ENCODE data around the gene UFM1.
"Not testable (repeated sequence)": the region's sequence is repeated elsewhere in the genome, so short reads cannot be mapped to it uniquely, and the experiment has no call there.

UFM1 gene

DNA sequence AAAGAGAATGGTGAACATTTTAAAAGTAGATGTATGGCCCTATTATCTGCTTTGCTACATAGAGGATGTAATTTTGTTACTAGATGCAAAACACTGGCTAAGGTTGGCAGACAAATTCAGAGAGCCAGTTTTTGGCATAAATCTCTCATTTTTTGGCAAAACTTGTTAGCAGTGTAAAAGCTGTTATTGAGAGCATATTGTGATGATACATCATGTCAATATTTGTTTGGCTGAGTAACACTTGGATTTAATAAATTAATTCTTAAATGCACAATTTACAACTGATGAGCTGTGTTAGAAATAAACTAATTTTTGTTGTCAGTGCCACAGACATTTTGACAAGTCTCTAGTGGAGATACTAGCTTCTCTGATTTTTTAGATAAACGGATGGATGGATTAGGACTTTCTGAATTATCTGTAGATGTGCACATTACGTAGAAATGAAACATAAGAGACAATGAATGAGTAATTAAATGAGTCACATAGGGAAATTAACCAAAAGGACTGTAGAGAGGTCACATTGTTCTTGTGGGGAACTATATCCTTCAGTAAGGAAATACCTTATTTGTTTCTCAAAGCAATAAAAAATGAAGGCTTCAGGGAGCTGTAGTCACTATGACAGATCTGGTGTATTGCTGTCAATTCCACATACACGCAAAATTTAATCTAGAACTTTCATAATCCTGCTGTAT lies 17.4 kb downstream of the UFM1 start:
- DNase-seq, result no peak

GRCh38 chr13:38369058-38369457 lies 19.4 kb downstream of the UFM1 start:
- no peak for DNase-seq

- not testable (repeated sequence) for DNase-seq
These were observed 20.4 kb downstream of the UFM1 start for GRCh38 chr13:38370096-38370495.

DNA sequence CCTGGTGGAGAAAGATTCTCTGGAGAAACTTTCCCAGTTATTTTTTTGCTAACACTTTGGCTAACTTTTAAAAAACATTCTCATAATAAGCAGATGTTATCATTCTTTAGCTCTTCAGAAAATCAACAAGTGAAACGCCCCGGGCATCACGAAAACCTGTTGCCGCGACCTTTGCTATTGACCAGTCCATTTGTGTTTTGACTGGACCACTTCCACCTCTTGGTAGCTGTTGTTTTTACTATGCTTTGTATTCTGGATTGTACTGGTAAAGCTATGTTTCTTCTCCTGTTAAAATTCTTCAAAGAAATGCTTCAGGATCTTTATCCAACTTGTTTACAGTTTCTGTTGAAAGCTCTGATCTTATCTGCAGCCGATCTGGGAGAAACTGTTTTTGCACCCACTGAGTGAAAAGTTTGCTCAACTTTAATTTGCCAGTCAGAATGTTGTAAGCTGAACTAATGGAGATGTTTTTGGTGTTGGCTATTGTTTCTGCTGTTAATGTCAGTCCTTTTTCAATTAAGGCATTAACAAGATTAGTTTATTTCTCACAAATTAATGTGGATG lies 23.3 kb downstream of the UFM1 start:
- no peak for DNase-seq

- DNase-seq, result no peak
These were observed 26.9 kb downstream of the UFM1 start for GRCh38 chr13:38376546-38376945.

- DNase-seq, result no peak
These were observed 32.2 kb downstream of the UFM1 start for GRCh38 chr13:38381890-38382289.

DNA sequence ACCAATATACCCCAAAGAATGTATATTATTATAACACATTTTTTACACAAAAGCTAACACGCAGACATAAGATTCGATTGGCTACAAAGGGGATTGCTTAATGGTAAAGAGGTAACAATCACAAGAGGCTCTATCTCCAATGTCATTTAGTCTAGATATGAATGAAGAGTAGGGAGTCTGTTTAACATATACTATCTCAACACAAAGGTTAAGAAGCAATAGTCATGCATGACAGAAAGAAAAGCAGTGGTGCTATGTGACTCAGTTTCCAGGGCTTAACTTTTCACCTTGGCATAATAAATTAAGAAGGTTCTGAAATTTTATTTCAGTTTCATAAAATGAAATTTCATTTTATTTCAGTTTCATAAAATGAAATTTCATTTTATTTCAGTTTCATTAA lies 33.3 kb downstream of the UFM1 start:
- no peak for DNase-seq

DNA sequence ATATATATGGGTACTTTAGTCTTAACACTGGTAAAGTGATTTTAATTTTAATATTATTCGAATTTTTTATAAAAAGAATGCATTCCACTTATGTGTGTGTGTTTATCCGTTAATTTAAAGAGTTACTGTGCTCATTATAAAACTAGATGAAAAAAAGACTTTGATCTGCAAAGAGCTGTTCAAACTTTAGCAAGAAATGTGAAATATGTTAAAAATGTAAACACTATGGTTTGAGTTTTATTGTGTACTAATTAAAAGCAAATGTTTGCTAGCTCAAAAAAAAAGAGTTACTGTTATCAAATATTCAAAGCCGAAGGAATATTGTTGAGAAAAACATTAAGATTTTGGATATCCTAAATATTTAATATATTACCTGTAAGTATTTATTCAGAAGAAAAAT lies 34.5 kb downstream of the UFM1 start:
- DNase-seq, result no peak

DNA sequence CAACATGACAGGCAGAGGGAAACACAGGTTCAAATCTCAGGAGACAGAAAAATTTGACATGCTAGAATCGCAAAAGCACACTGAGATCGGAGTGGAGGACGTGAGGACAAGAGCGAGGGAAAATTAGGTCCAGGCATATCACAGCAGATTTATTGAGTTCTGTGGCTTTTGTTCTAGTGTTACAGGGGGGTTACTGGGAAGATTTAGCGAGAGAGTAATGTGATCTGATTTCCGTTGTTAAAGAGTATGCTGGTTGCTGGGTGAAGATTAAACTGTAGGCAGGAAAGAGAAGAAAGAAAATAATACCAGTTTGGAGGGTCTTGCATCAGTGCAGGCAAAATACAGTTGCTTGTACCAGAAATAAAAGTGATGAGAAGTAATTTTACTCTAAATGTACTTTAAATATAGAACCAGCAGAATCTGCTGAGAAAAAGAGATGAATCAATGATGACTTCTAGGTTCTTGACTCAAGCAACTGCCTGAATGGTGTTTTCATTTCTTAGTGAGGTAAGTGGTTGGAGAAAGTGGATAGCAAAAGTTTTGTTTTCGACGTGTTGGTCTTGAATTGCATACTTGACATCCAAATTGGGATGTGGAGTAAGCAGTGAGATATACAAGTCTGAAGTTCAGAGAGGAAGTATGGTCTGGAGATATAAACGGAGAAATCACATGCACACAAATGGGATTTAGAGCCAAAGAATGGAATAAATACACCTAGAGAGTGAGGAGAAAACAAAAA lies 35.7 kb downstream of the UFM1 start:
- DNase-seq, result no peak

GRCh38 chr13:38386421-38386820 lies 36.8 kb downstream of the UFM1 start:
- DNase-seq, result no peak

DNA sequence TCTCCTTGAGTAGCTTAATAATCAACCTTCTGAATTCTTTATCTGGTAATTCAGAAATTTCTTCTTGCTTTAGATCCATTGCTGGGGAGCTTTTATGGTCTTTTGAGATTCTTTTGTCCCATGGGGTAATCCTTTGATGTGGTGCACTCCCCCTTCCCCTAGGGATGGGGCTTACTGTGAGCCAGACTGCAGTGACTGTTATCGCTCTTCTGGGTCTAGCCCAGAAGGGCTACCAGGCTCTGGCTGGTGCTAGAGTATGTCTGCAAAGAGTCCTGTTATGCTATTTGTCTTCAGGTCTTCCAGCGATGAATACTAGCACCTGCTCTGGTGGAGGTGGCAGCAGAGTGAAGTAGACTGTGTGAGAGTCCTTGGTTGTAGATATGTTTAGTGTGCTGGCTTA lies 41.7 kb downstream of the UFM1 start:
- no peak for DNase-seq

- no peak for DNase-seq
These were observed 45.3 kb downstream of the UFM1 start for GRCh38 chr13:38394777-38395496.

DNA sequence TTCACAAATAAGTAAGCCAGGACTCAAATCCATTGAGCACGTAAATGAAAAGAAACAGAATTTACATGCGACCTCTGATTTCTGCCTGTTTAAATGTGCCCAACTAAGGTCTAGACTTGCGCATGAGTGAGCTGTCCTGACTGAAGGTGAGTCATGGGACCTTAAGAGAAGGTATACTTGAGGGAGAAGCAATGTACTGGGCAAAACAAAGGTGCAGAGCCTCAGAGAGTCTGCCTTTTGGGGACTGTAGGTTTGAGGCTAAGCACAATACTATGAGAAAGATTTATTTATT lies 45.8 kb downstream of the UFM1 start:
- no peak for DNase-seq

DNA sequence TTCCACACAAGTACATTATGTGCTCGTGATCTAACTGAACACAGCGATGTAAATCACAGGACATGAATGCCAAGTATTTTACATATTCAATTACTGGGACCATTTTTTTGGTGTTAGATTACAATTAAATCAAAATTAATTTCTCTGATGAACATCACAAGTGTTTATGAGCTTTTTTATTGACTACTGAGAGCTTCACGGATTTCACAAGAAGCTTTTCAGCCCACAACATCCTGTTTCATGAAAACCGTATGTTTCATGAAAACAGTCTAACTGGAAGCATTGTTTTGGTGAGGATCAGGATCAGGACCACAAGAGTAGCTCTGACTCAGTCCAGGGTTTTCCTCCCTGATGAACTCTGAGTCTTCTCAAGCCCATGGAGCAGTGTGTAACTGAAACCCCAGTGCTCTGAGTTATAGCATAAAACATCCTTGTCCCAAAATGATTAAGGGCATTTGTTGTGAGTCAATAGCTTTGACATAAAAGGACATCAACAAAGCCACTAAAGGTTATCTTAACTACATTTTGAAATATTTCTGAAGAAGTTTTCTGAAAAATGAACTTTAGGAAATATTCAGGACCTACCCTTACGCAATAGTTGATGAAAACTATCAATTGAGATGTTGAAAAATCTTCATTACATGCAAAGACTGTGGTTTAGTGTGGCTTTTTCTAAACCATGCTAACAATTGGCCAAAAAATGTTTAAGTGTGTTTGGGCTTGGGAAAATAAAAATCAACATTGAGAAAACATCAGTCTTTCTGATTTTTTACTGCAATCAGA lies 49.3 kb downstream of the UFM1 start:
- no peak for DNase-seq

DNA sequence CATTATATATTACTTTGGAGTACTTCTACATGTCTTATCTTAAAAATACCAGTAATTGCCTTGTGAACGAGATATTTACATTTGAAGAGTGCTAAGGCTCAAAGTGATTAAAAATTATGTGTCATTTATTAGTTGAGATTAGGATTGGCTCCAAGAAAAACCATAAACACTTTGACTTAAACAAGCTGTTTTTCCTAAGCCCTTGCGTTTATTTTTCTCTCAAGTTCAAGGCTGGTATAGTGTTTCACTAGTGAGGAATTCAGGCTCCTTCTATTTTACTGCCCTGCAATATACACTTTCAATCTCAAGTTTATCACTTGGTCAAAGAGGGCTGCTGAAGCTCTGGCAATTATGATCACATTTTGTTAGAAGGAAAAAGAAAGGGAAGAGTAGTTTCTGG lies 49.9 kb downstream of the UFM1 start:
- DNase-seq, result no peak

GRCh38 chr13:38401276-38401675 lies 51.6 kb downstream of the UFM1 start:
- no peak for DNase-seq

GRCh38 chr13:38405216-38405615 lies 55.6 kb downstream of the UFM1 start:
- no peak for DNase-seq

DNA sequence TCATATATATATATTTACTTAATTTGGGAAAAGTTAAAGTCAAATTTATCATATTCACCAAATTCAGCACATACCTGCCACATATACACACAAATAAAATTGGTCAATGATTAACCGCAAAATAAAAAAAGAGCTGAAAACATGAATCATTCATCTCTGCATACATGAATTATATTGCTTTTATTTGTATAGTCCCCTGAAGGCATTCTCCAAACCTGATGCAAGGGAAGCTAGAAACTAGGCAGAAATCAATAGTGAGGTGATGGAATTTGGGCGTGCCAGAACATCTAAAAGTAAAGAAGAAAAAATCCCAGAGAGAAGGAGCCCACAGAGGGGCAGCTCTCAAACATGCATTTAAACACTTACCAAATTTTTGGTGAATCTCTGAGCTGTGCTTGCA lies 60.1 kb downstream of the UFM1 start:
- no peak for DNase-seq

DNA sequence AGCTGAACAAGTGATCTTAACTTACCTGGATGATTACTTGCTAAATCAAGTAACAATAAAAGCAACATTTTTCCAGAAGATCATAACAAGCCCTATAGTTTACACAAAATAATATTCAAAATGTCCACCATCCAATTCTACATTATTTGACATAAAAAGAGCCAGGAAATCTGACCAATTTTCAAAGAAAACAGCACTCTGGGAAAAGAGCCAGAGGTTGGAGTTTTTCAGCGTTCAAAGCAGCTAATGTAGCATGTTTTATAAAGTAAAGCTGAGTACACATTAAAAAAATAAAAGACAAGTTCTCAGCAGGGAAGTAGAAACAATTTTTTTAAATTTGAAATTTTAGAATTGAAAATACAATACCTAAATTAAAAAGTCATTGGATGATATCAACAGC lies 62.6 kb downstream of the UFM1 start:
- no peak for DNase-seq
